Activated T-cell treated with anti-CD3 and anti-CD28 coated beads for 1 hour (primary cell): Measurements from ENCODE around the gene GLG1.
"Not testable (repeated sequence)": the region's sequence is repeated elsewhere in the genome, so short reads cannot be mapped to it uniquely, and the experiment has no call there.

ENCODE experiments used
- DNase-seq: peaks from one replicate; pipeline ENCODE4 v3.0.0-alpha.2; 2020; ENCODE audit warnings: low read depth

GLG1 gene

DNA sequence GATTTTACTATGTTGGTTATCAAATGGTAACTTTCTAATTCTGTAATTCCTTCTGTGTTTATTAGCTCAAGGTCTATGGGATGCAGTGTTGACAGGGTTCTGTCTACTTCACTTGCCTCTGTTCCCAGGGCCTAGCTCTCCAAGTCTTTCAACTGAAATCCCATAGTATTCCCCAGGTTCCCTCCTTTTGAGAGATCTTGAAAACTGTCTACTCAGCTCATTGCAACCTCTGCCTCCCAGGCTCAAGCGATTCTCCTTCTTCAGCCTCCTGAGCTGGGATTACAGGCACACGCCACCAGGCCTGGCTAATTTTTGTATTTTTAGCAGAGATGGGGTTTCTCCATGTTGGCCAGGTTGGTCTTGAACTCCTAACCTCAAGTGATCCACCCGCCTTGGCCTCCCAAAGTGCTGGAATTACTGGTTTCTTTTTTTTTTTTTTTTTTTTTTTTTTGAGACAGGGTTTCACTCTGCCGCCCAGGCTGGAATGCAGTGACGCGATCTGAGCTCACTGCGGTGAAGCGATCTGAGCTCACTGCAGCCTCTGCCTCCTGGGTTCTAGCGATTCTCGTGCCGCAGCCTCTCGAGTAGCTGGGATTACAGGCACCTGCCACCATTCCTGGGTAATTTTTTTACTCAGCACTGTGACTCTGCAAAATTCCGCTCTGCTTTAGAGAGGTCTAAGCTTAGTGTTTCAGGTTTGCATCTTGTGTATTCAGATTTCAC lies 163.1 kb downstream of the GLG1 start:
- not testable (repeated sequence) for DNase-seq

GRCh38 chr16:74439685-74440084 lies 167.2 kb downstream of the GLG1 start:
- no peak for DNase-seq

DNA sequence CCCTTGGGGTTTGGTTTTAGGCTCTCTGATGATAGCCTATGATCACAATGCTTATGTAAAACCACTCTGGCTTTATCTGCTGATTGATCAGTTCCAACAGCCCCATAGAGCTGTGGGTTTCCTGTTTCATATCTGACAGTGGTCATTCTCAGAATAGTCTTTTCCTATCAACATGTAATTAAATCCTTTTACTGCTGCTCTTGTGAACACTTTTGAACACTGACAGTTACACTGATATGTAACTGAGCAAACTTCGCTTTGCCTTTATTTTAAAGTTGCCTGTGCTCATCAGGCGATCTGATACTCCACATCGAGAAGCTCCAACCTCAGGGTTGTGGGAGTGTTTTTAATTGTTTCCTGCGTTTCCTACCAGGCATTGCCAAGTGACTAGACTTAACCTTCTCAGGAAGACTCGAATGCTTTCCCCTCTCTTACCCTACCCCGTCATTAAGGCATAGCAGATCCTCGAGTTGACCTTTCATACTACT lies 168.4 kb downstream of the GLG1 start:
- no peak for DNase-seq

DNA sequence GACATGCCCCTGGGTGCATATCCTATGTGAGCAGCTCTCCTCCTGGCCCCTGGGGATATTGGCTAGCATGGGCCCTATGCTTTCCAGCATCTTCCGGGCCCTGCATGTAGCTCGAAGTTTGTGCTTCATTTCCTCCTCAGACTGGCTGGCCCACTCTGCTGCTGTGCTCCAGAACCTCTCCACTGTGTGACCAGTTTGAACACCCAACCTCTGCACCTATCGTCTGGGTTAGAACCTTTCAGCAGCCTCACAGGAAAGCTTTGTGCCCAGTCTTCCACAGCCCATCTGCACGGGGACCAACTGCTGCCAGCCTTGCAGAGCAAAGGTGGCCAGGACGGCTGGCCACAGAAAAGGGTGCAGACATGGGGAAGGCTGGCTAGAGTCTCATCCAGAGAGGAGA lies 175.4 kb downstream of the GLG1 start:
- no peak for DNase-seq

DNA sequence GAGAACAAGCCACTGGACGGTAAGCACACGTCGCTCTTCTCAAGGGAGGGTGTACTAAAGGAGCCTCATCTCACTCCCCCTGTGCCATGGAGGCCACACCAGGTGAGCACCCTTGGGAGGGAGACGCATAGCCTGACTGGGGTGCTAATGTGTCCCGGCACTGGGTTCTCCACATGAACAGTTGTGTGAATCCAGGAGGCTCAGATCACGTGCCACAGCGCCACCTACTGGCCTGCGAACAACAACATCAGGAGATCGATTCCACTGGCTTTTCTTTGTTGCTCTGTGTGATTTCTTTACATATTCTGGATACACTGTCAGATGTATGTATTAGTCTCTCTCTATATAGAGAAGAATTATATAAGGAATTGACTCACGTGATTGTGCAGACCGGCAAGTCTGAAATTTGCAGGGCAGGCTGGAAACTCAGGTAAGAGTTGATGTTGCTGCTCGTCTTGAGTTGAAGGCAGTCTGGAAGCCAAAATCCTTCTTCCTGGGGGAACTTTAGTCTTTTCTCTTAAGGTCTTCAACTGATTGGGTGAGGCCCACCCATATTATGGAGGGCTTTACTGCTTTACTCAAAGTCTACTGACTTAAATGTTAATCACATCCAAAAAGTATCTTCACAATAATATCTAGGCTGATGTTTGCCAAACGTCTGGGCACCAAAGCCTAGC lies 176.7 kb downstream of the GLG1 start:
- peak; percentile 36 for DNase-seq

DNA sequence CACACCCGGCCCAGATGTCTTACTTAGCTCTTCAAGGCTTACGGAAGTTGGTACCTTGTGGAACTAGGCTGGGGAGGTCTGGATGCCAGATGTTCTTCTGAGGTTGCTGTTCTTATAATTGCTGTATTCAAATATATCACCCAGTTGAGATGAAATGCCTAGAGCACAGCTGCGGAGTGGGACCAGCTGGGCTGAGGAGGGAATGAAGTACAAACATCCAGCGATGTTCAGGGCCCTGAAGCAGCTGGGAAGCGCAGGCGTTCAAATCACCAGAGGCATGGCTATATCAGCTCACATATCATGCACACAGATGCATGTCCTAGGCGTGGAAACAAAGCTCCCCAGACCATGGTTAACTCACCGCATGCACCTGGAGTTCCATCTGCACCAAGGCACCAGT lies 178.4 kb downstream of the GLG1 start:
- not testable (repeated sequence) for DNase-seq

GRCh38 chr16:74425751-74426150 lies 181.2 kb downstream of the GLG1 start:
- not testable (repeated sequence) for DNase-seq

- not testable (repeated sequence) for DNase-seq
Measured at GRCh38 chr16:74423721-74424120, 183.2 kb downstream of the GLG1 start.

DNA sequence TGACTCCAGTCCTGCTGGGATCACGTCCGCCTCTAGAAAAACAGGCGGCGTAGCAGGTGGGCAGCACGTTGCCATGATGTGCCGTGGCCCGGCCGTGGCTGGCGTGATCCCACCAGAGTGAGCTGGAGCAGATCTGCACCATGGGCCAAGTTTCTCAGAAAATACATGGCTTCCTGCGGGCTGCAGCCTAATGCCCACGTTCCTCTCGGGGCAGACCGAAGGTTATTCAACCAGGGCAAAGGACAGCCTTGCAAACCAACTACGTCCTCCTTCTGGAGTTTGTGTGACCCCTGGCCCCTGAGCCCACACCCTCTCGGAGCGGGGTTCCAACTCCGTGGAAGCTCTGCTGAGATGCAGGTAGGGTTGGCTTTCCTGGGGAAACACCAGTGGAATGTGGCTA lies 184.8 kb downstream of the GLG1 start:
- DNase-seq, result not testable (repeated sequence)

- not testable (repeated sequence) for DNase-seq
Measured at GRCh38 chr16:74421482-74421785, 185.5 kb downstream of the GLG1 start.

DNA sequence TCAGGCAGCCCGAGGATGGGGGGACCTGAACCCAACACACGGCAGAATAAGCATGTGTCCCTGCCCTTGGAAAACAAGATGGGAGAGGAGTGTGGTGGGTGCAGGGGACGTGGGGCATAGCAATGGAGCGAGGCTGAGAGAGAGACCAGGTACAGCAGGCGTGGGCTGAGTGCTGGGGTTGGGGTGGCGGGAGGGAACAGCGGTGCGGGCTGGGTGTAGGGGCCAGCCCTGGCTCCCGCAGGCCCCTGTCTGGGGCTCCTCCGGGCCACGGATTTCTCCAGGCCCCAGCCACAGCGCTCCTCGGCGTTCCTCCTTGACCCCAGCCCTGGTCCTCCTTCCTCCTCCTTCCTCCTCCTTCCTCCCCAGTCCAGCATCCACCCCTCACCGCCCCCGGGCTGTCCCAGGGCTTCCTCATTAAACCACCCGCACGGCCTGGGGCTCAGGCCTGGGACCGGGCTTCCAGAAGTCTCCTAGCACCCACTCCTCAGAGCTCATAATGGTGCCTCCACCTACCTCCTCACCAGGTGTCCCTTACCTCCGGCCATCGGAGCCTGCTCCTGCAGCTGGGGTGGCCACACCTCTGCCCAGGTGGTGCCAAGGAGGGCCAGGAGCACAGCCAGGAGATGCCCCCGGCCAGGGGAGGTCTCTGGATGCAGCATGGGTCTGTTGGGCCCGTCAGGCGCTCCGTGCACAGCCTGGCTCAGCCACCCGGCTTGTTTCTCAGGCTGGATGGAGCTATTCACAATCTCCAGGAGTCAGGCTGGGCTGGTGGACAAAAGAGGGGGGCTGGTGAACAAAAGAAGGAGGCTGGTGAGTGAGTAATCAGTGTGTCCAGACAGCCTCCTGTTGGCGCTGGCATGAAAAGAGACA lies 186.1 kb downstream of the GLG1 start, which contains the start of gene CLEC18B:
Gene CLEC18B, minus strand, starts transcription at position 867 of the 870 bp plus-strand sequence. Its CDS starts 208 bp downstream, at position 659.
- not testable (repeated sequence) for DNase-seq

DNA sequence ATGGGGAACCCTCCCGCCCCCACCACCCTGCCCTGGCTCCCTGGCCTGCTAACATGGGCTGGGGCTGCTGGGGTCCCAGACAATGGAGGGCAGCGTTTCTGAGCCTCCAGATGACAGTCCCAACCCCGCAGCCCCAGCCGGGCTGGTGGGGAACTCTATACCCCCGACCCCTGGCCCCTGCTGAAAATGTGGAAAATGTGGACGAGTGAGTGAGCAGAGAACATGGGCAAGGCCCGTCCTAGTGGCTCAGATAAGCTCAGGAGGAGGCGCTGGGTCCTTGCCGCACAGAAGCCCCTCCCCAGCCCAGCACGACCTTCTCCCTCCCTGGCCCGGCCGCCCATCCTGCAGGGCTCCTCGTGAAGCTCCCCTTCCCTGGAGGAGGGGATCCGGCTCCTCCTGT lies 187.1 kb downstream of the GLG1 start:
- DNase-seq, result not testable (repeated sequence)

DNA sequence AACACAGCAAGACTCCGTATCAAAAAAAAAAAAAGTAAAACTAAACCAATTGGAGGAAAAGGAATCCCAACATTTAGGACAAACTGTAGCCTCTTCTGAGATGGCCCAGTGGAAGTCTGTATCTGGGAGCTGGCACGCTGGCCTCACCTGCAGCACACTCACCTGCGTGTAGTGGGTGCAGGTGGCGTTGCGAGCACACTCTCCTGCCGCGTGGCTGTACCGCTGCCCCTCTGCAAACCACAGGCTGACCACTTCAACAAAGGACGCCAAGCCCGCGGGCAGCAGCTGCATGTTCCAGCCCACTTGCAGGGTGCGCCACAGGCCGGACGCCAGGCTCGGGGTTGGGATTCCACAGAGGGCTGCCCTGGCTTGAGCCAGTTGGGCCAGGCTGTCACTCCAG lies 189.0 kb downstream of the GLG1 start:
- not testable (repeated sequence) for DNase-seq

DNA sequence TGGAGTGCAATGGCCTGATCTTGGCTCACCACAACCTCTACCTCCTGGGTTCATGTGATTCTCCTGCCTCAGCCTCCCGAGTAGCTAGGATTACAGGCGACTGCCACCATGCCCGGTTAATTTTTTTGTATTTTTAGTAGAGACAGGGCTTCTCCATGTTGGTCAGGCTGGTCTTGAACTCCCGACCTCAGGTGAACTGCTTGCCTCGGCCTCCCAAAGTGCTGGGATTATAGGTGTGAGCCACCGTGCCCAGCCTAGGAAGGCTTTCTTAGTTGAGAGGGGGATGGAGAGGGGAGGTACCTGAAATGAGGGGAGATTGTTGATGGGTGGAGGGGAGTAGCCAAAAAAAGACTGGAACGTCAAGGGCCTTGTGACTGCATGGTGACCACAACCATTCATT lies 193.0 kb downstream of the GLG1 start:
- not testable (repeated sequence) for DNase-seq

DNA sequence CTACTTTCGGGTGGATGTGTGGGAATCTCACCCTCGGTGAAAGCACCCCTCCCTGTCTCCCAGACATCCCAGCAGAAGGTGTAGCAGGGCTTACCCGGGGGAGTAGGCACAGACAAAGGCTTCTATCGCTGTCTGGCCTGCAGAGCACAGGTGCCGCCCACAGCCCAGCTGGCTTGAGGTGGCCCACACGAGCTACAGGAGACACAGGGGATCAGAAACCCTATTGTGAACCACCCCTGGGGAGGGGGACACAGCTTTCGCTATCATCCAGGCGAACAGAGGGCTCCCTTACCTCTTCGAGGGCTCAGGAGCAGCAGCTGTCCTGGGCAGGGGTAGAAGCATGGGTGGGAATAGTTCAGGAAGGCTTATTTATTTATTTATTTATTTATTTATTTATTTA lies 193.4 kb downstream of the GLG1 start:
- not testable (repeated sequence) for DNase-seq

- DNase-seq, result not testable (repeated sequence)
Measured at GRCh38 chr16:74412775-74413390, 194.0 kb downstream of the GLG1 start.

DNA sequence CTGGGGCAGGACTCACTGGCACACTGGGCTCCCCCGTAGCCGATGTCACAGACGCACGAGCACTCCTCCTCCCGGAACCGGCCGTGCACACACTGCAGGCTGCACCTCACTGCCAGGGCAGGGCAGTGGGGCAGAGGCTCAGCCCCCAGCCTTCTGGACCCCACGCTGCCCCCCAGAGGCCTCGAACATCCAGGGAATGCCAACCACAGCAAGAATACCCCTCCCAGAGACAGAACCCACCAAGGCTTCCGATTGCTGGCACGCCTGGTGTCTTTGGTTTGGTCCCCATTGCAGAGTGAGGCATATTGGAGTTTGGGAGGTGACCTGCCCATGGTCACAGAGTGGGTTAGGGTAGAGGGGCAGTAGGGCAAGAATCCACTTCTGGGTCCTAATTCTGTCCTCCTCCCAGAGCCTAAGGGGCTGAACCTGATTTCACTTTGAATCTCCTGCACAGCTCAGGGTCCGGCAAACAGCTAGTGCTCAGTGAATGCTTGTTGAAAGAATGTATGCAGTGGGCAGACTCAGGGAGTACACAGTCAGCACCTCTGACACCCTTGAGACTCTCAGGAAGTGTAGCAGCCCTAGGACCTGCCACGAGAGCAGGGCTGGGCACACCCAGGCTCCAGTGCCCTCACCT lies 194.7 kb downstream of the GLG1 start:
- DNase-seq, result not testable (repeated sequence)

DNA sequence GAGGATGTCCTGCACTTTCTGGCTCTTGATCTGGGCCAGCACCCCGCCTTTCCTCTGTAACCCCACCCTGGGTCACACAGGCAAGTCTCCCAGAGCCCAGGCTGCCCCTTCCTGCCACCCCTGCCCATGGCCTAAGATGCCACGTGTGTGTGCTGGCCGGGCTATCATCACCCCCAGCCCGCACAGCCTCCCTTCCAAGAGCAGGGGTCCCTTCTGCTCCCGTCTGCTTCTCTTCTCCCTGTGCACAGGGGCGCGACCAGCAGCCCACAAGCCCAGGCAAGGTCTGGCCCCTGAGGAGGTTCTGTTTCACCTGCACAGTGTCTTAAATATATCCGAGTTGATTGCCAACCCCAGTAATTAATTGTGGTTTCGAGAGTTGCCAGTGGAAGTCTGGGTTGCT lies 195.9 kb downstream of the GLG1 start:
- not testable (repeated sequence) for DNase-seq

- not testable (repeated sequence) for DNase-seq
Measured at GRCh38 chr16:74410057-74410957, 196.6 kb downstream of the GLG1 start.
